GM12875 (cell line): ENCODE data around the gene SEMA4D.

Experiments used
- H3K4me3 ChIP-seq: one replicate; pipeline ENCODE4 v1.5.1; 2011; ENCODE audit warnings: low read depth, low read length, control low read depth
- CTCF ChIP-seq: IDR thresholded peaks from 2 replicates; pipeline ENCODE4 v1.5.1; 2011; ENCODE audit warnings: low read depth, mild to moderate bottlenecking, control low read depth, inconsistent platforms, low read length, moderate library complexity, borderline replicate concordance; ENCODE audit not compliant: insufficient read depth

SEMA4D gene

GRCh38 chr9:89497257-89497963 is 503 bp downstream of the SEMA4D start:
- peak overlapping the region; percentile 82 for H3K4me3 ChIP-seq
- no peak for TF ChIP-seq CTCF

GRCh38 chr9:89496645-89497256 is 1.2 kb downstream of the SEMA4D start:
- H3K4me3 ChIP-seq = peak overlapping the region; percentile 82
- TF ChIP-seq CTCF = no peak

GRCh38 chr9:89495824-89496560 is 1.9 kb downstream of the SEMA4D start:
- TF ChIP-seq CTCF = no peak
- H3K4me3 ChIP-seq = peak overlapping the region; percentile 82

- no peak overlapping the region for H3K4me3 ChIP-seq
- no peak for TF ChIP-seq CTCF
Measured at GRCh38 chr9:89494199-89494598, 3.7 kb downstream of the SEMA4D start.

- no peak for TF ChIP-seq CTCF
- no peak overlapping the region for H3K4me3 ChIP-seq
Measured at GRCh38 chr9:89493671-89494070, 4.2 kb downstream of the SEMA4D start.

GRCh38 chr9:89493181-89493580 is 4.7 kb downstream of the SEMA4D start:
- no peak for TF ChIP-seq CTCF
- H3K4me3 ChIP-seq = no peak overlapping the region
